IPS-18a (cell line): Measurements from ENCODE around the gene CCDC116.

Experiments
- H3K27ac ChIP-seq: one replicate; pipeline ENCODE4 v1.5.1; 2013; ENCODE audit warnings: low read length
- H3K27me3 ChIP-seq: one replicate; pipeline ENCODE4 v1.6.1; 2013; ENCODE audit warnings: mild to moderate bottlenecking, low read length; ENCODE audit not compliant: control insufficient read depth, insufficient read depth
- H3K36me3 ChIP-seq: one replicate; pipeline ENCODE4 v1.6.1; 2013; ENCODE audit warnings: low read depth, low read length; ENCODE audit not compliant: control insufficient read depth
- H3K4me1 ChIP-seq: one replicate; pipeline ENCODE4 v1.6.1; 2013; ENCODE audit warnings: low read depth, low read length; ENCODE audit not compliant: control insufficient read depth
- H3K4me3 ChIP-seq: one replicate; pipeline ENCODE4 v1.5.1; 2013; ENCODE audit warnings: low read length
- H3K9ac ChIP-seq: one replicate; pipeline ENCODE4 v1.6.1; 2013; ENCODE audit warnings: mild to moderate bottlenecking, low read length, moderate library complexity
- H3K9me3 ChIP-seq: one replicate; pipeline ENCODE4 v1.6.1; 2013; ENCODE audit warnings: low read depth, low read length; ENCODE audit not compliant: control insufficient read depth

Gene CCDC116

DNA sequence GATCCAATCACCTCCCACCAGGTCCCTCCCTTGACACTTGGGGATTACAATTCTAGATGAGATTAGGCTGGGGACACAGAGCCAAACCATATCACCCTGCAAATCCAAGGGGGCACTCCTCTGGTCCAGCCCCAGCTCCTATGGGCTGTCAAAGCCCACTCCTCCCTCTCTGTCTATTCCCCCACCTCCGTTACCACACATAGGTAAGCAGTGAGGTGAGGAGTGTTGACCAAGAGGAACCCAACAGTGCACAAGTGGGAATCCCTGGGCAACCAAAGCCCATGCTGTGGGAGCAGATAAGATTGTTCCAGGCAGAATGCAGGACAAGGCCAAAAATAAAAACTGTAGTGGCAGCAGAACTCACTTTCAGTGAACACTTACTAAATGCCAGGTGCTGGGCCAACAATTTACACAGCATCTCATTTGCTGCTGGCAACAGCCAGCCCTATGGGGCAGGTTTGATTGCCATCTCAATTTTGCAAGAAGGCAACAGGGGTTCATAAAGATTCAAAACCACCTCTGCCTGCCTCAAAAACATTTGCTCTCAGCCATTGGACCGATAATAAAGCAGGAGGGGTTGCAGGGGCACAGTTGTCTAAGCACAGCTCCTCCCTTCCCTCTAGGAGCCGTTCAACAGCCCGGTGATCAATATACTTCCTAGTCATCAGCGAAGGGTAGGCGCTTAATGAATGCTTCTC, 18.4 kb downstream of the CCDC116 start:
- Histone ChIP-seq H3K9ac (peak overlapping the region; percentile 89), H3K4me3 (peak overlapping the region; percentile 90), H3K36me3 (peaks cover 16% of the 10 kb centered on the region), H3K27ac (peak overlapping the region; percentile 90), H3K27me3 (no peaks in the 10 kb centered on the region), H3K4me1 (peaks cover 12% of the 10 kb centered on the region), H3K9me3 (no peaks in the 10 kb centered on the region)

DNA sequence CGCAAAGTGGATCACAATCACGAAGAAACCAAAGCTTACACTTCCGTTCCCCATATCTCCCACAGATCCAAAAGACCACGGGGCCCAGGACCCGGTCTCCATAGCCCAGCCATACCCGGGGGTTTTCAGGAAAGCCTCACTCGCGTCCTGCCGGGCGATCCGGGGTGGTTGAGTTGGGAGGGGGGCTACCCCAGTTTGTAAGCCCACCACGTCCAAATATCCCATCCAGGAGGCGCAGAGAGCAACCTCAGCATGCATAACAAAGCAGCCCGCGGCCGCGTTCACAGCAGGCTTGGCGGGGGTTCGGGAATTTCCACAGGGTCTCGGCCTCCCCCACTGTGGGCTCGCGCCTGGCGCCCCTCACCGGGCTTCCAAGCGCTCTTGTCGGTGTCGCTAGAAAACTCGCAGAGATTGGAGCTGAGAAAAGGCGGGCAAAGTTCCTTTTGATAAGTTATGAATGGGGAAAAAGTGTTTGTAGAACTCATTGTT, 19.0 kb downstream of the CCDC116 start:
- Histone ChIP-seq H3K4me3 (peak overlapping the region; percentile 90), H3K4me1 (peaks cover 12% of the 10 kb centered on the region), H3K9ac (peak overlapping the region; percentile 89), H3K9me3 (no peaks in the 10 kb centered on the region), H3K36me3 (peaks cover 16% of the 10 kb centered on the region), H3K27ac (peak overlapping the region; percentile 90), H3K27me3 (no peaks in the 10 kb centered on the region)

GRCh38 chr22:21652010-21652546, 19.5 kb downstream of the CCDC116 start:
- H3K27ac ChIP-seq: peak overlapping the region; percentile 90
- peak overlapping the region; percentile 90 for H3K4me3 ChIP-seq
- no peaks in the 10 kb centered on the region for H3K9me3 ChIP-seq
- peaks cover 16% of the 10 kb centered on the region for H3K36me3 ChIP-seq
- H3K4me1 ChIP-seq: peaks cover 12% of the 10 kb centered on the region
- H3K9ac ChIP-seq: peak overlapping the region; percentile 89
- no peaks in the 10 kb centered on the region for H3K27me3 ChIP-seq

GRCh38 chr22:21652547-21653545, 20.3 kb downstream of the CCDC116 start:
- H3K4me3 ChIP-seq: peak overlapping the region; percentile 90
- H3K36me3 ChIP-seq: peaks cover 16% of the 10 kb centered on the region
- H3K27me3 ChIP-seq: no peaks in the 10 kb centered on the region
- H3K9me3 ChIP-seq: no peaks in the 10 kb centered on the region
- H3K27ac ChIP-seq: no peak overlapping the region
- peak overlapping the region; percentile 89 for H3K9ac ChIP-seq
- peaks cover 12% of the 10 kb centered on the region for H3K4me1 ChIP-seq

GRCh38 chr22:21657020-21657359, 24.4 kb downstream of the CCDC116 start:
- Histone ChIP-seq H3K9ac (no peak overlapping the region), H3K9me3 (no peaks in the 10 kb centered on the region), H3K4me3 (peak overlapping the region; percentile 61), H3K4me1 (peaks cover 3% of the 10 kb centered on the region), H3K27me3 (no peaks in the 10 kb centered on the region), H3K36me3 (peaks cover 16% of the 10 kb centered on the region), H3K27ac (no peak overlapping the region)

GRCh38 chr22:21657360-21658032, 24.9 kb downstream of the CCDC116 start:
- no peaks in the 10 kb centered on the region for H3K9me3 ChIP-seq
- no peak overlapping the region for H3K27ac ChIP-seq
- H3K36me3 ChIP-seq: peaks cover 16% of the 10 kb centered on the region
- peak overlapping the region; percentile 50 for H3K9ac ChIP-seq
- peaks cover 3% of the 10 kb centered on the region for H3K4me1 ChIP-seq
- H3K27me3 ChIP-seq: no peaks in the 10 kb centered on the region
- H3K4me3 ChIP-seq: peak overlapping the region; percentile 61

GRCh38 chr22:21659864-21660525, 27.4 kb downstream of the CCDC116 start:
- H3K27ac ChIP-seq: no peak overlapping the region
- no peaks in the 10 kb centered on the region for H3K9me3 ChIP-seq
- no peaks in the 10 kb centered on the region for H3K4me1 ChIP-seq
- no peak overlapping the region for H3K4me3 ChIP-seq
- H3K36me3 ChIP-seq: peaks cover under 1% of the 10 kb centered on the region
- no peak overlapping the region for H3K9ac ChIP-seq
- H3K27me3 ChIP-seq: no peaks in the 10 kb centered on the region

DNA sequence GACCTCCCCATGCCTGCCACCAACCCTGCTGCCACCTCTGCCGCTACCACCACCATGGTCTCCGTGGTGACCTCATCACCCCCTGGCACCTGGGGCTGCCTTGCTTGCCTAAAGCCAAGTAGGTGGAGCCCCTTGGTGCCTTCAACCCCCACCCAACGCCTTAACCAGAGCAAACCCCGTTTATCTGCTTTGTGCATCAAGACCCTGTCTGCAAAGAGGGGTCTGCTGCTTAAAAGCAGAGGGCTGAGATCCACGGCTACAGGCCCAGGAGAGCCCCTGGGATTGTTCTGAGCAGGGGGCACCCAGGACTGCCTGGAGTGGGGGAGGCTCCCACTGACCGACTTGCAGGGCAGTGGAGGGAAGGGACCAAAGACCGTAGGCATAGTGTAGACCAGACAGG, 28.3 kb downstream of the CCDC116 start:
- no peak overlapping the region for H3K9ac ChIP-seq
- H3K9me3 ChIP-seq: no peaks in the 10 kb centered on the region

GRCh38 chr22:21661991-21662390, 29.4 kb downstream of the CCDC116 start:
- Histone ChIP-seq H3K4me3 (no peak overlapping the region), H3K4me1 (no peaks in the 10 kb centered on the region), H3K9ac (no peak overlapping the region), H3K36me3 (no peaks in the 10 kb centered on the region), H3K27ac (no peak overlapping the region), H3K9me3 (no peaks in the 10 kb centered on the region), H3K27me3 (no peaks in the 10 kb centered on the region)

More for the DNA sequence above, 28.3 kb downstream of the CCDC116 start:
- Histone ChIP-seq H3K36me3 (no peaks in the 10 kb centered on the region), H3K4me1 (no peaks in the 10 kb centered on the region), H3K27me3 (no peaks in the 10 kb centered on the region), H3K27ac (no peak overlapping the region), H3K4me3 (no peak overlapping the region)

GRCh38 chr22:21663738-21664137, 31.2 kb downstream of the CCDC116 start:
- no peaks in the 10 kb centered on the region for H3K27me3 ChIP-seq
- no peaks in the 10 kb centered on the region for H3K36me3 ChIP-seq
- H3K9ac ChIP-seq: no peak overlapping the region
- H3K4me1 ChIP-seq: no peaks in the 10 kb centered on the region
- H3K4me3 ChIP-seq: no peak overlapping the region
- H3K9me3 ChIP-seq: no peaks in the 10 kb centered on the region
- no peak overlapping the region for H3K27ac ChIP-seq
